HG03108 (cell line): ENCODE data around the gene CUL1.

Experiments used
- ATAC-seq: cut with Tn5 transposase; IDR thresholded peaks from one replicate; pipeline ENCODE4 v1.9.1; 2021; ENCODE audit warnings: moderate library complexity; ENCODE audit not compliant: unreplicated experiment

The CUL1 gene

GRCh38 chr7:148715027-148715426, 16.3 kb downstream of the CUL1 start:
- ATAC-seq = no peak

GRCh38 chr7:148717266-148717793, 18.6 kb downstream of the CUL1 start:
- no peak for ATAC-seq

- ATAC-seq = no peak
Observed at GRCh38 chr7:148718431-148718830, 19.7 kb downstream of the CUL1 start.

DNA sequence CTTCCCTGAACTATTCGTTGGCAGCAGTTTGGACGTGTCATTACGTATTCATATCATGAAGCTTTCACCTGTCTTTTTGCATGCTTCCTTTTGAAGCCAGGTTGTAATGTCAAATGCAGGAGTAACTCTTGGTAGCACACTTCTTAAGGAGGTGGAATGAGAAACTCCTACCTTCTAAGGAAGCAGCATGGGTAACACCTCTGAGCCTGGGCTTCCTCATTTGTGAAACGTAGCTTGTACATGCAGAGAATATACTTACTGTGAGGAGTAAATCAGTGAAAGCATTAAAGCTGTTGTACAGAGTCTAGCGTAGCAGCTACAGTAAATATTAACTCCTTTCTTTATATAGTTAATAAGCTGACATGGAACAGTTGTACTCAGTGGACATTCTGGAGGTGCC, 21.1 kb downstream of the CUL1 start:
- no peak for ATAC-seq

GRCh38 chr7:148720472-148720871, 21.8 kb downstream of the CUL1 start:
- no peak for ATAC-seq

DNA sequence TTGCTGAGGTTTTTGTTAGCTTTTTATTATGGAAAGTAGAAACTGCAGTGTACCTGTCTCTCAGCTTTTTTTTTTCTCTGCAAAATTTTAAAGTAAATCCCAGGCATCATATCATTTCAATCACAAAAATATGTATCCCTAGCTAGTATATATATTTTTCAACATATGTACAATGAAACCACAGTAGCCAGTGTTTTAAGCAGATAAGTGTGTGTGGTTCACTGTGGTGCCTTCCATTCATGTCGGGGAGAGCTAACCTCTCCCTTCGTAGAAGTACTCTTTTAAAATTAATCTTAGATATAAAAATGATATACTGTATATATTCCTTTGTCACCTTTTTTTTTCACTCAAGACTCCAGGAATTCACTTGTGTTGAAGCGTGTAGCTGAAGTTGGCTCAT, 22.7 kb downstream of the CUL1 start:
- no peak for ATAC-seq

GRCh38 chr7:148722340-148723165, 23.9 kb downstream of the CUL1 start:
- ATAC-seq = no peak

DNA sequence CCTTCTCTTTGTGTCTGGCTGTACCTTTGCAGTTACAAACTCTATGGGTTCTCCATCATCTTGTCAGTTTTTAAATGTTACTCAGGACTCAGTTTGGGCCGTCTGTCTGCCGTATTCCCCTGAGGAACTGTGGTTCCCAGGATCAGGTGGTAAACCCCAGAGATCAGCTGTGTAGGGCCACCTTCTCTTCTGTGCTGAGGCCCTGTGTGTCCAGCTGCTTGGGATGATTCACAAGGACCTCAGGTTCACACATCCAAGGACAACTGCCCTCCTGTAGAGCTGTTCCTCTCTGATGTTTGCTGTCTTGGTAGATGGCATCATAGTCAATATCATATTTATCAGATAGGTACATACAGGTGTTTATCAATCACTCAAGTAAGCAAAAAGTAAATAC, 24.5 kb downstream of the CUL1 start:
- ATAC-seq = no peak

- ATAC-seq = no peak
Observed at GRCh38 chr7:148723846-148724245, 25.1 kb downstream of the CUL1 start.

GRCh38 chr7:148726385-148726784, 27.7 kb downstream of the CUL1 start:
- no peak for ATAC-seq

- no peak for ATAC-seq
Observed at GRCh38 chr7:148727501-148728278, 29.0 kb downstream of the CUL1 start.

DNA sequence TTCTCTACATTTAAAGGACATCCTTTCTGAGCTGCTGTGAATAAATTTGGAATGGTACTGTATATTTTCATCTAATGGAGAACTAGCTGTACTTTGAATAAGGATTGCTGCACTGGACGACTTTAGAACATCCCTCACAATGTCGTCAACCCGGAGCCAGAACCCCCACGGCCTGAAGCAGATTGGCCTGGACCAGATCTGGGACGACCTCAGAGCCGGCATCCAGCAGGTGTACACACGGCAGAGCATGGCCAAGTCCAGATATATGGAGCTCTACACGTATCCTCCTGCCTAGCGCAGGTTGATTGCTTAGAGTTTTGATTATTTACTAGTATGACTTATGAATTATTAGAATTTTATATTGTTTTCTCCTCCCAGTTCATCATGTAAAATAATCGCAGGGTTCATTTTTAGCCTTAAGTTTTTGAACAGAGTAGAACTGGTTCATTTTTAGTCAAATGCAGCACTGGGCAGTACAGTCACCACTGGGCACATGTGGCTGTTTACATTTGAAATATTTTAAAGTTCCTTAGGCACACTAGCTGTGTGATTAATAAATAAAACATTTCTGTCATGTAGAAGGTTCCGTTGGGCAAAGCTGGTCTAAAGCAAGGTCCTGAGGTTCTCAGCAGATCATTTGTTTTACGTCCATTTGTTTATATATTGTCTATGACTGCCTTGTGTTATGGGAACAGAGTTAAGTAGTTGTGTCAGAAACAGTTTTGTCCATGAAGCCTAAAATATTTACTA, 31.5 kb downstream of the CUL1 start:
- no peak for ATAC-seq

- no peak for ATAC-seq
Observed at GRCh38 chr7:148732862-148733261, 34.2 kb downstream of the CUL1 start.

GRCh38 chr7:148733496-148733895, 34.8 kb downstream of the CUL1 start:
- ATAC-seq = no peak

DNA sequence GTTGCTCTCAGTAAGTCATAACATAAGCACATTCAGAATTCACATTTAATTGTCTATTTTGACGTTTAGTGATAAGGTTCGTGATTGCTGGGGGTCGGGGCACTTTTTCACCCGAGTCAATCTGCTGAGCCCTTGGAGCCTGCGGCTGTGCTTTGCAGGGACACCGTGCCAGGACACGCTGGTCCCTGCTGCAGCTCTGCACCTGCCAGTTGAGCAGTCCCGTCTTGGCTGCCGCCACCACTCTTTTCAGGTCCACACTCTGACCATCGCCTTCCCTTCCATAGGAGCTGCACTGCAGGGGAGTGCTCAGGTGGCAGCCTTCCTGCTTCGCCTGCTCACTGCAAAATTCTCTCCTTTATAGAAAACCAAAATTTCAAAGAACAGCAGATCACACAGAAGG, 36.4 kb downstream of the CUL1 start:
- ATAC-seq = no peak

DNA sequence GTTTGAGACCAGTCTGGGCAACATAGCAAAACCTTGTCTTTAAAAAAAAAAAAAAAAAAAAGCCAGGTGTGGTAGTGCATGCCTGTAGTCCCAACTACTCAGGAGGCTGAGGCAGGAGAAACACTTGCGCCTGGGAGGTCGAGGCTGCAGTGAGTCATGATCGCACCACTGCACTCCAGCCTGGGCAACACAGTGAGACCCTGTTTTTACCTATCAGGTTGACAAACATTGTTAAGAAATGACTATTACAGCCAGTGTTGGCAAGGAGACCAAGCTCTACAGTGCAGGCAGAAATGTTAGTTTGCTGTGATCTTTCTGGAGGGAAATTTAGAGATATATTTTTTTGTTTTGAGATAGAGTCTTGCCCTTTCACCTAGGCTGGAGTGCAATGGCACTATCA, 37.3 kb downstream of the CUL1 start:
- ATAC-seq = no peak

- no peak for ATAC-seq
Observed at GRCh38 chr7:148738737-148739535, 40.2 kb downstream of the CUL1 start.

- no peak for ATAC-seq
Observed at GRCh38 chr7:148746135-148746534, 47.4 kb downstream of the CUL1 start.

GRCh38 chr7:148747274-148747673, 48.6 kb downstream of the CUL1 start:
- ATAC-seq = no peak
